Measurements from ENCODE around the gene NEXN.

DNA sequence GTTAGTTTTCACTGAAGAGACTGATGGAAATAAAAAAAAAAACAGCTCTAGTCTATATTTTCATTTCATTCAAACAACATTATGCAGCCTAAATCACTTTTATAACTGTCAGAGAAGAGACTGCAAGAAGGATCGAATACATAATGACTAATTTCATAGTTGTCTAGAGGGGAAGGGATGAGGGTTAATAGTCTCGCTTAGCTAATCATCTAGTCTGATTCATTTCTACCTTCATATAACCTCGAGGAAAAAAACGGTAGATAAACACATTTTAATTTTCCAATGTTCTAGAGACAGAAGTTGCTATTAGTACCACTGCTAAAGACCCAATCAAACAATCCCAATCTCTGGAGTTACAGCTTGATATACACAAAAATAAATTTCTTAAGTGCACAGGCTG is 87.0 kb downstream of the NEXN start:
- TF ChIP-seq, protein P1, sequence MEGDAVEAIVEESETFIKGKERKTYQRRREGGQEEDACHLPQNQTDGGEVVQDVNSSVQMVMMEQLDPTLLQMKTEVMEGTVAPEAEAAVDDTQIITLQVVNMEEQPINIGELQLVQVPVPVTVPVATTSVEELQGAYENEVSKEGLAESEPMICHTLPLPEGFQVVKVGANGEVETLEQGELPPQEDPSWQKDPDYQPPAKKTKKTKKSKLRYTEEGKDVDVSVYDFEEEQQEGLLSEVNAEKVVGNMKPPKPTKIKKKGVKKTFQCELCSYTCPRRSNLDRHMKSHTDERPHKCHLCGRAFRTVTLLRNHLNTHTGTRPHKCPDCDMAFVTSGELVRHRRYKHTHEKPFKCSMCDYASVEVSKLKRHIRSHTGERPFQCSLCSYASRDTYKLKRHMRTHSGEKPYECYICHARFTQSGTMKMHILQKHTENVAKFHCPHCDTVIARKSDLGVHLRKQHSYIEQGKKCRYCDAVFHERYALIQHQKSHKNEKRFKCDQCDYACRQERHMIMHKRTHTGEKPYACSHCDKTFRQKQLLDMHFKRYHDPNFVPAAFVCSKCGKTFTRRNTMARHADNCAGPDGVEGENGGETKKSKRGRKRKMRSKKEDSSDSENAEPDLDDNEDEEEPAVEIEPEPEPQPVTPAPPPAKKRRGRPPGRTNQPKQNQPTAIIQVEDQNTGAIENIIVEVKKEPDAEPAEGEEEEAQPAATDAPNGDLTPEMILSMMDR (conservative IDR thresholded peaks at IDR 0.05), result no peak
- TF ChIP-seq ZFX (IDR thresholded peaks at IDR 0.05), result no peak
